Nephron (organoid): ENCODE data around the gene UGT3A1.

Experiments used
- H3K27ac Mint-ChIP-seq, 3 experiments: 2 replicates each; pipeline ENCODE4 v1.8.0; 2020; ENCODE audit warnings: mixed read lengths in 3 of 3, mild to moderate bottlenecking in 2 of 3, moderate library complexity in 1 of 3
- H3K27me3 Mint-ChIP-seq: 2 replicates; pipeline ENCODE4 v1.8.0; 2021; ENCODE audit warnings: low read depth, mild to moderate bottlenecking, moderate library complexity, mixed read lengths
- H3K36me3 Mint-ChIP-seq: 2 replicates; pipeline ENCODE4 v1.8.0; 2020; ENCODE audit warnings: low read depth, mixed read lengths
- H3K4me1 Mint-ChIP-seq: 2 replicates; pipeline ENCODE4 v1.8.0; 2020; ENCODE audit warnings: mixed read lengths
- H3K4me3 Mint-ChIP-seq, 3 experiments: 2 replicates each; pipeline ENCODE4 v1.8.0; 2020; ENCODE audit warnings: mild to moderate bottlenecking in 3 of 3, mixed read lengths in 3 of 3, moderate library complexity in 2 of 3
- H3K9me3 Mint-ChIP-seq: 2 replicates; pipeline ENCODE4 v1.8.0; 2020; ENCODE audit warnings: mixed read lengths
- TF ChIP-seq, protein P1 (sequence below), 3 experiments: fragments of 200-600 bp; sonication (generic); IDR thresholded peaks; one replicate each; pipeline ENCODE4 v1.5.0; 2021; ENCODE audit warnings: antibody characterized with exemption in 3 of 3; ENCODE audit not compliant: unreplicated experiment in 3 of 3

Gene UGT3A1

GRCh38 chr5:35974570-35974969 lies 16.6 kb downstream of the UGT3A1 start:
- Mint-ChIP-seq H3K36me3 (peaks cover 10% of the 10 kb centered on the region), H3K9me3 (peaks cover 20% of the 10 kb centered on the region), H3K4me3 (no peak overlapping the region)

GRCh38 chr5:35971878-35972210 lies 19.3 kb downstream of the UGT3A1 start:
- peaks cover 12% of the 10 kb centered on the region for H3K9me3 Mint-ChIP-seq
- peaks cover 3% of the 10 kb centered on the region for H3K27me3 Mint-ChIP-seq
- H3K4me3 Mint-ChIP-seq: no peak overlapping the region
- no peaks in the 10 kb centered on the region for H3K4me1 Mint-ChIP-seq
- TF ChIP-seq, protein P1, sequence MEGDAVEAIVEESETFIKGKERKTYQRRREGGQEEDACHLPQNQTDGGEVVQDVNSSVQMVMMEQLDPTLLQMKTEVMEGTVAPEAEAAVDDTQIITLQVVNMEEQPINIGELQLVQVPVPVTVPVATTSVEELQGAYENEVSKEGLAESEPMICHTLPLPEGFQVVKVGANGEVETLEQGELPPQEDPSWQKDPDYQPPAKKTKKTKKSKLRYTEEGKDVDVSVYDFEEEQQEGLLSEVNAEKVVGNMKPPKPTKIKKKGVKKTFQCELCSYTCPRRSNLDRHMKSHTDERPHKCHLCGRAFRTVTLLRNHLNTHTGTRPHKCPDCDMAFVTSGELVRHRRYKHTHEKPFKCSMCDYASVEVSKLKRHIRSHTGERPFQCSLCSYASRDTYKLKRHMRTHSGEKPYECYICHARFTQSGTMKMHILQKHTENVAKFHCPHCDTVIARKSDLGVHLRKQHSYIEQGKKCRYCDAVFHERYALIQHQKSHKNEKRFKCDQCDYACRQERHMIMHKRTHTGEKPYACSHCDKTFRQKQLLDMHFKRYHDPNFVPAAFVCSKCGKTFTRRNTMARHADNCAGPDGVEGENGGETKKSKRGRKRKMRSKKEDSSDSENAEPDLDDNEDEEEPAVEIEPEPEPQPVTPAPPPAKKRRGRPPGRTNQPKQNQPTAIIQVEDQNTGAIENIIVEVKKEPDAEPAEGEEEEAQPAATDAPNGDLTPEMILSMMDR (IDR thresholded peaks at IDR 0.05; ENCODE audit: unreplicated experiment in 3 of 3): no peak
- no peak overlapping the region for H3K27ac Mint-ChIP-seq
- peaks cover 3% of the 10 kb centered on the region for H3K36me3 Mint-ChIP-seq

More at GRCh38 chr5:35974570-35974969, 16.6 kb downstream of the UGT3A1 start:
- H3K27me3 Mint-ChIP-seq: peaks cover 3% of the 10 kb centered on the region
- no peaks in the 10 kb centered on the region for H3K4me1 Mint-ChIP-seq
- TF ChIP-seq, protein P1 (IDR thresholded peaks at IDR 0.05; ENCODE audit: unreplicated experiment in 3 of 3): no peak
- H3K27ac Mint-ChIP-seq: no peak overlapping the region

- Mint-ChIP-seq H3K36me3 (peaks cover 3% of the 10 kb centered on the region), H3K27me3 (no peaks in the 10 kb centered on the region), H3K4me1 (no peaks in the 10 kb centered on the region), H3K27ac (no peak overlapping the region), H3K4me3 (no peak overlapping the region), H3K9me3 (peaks cover 12% of the 10 kb centered on the region)
- TF ChIP-seq, protein P1 (IDR thresholded peaks at IDR 0.05; ENCODE audit: unreplicated experiment in 3 of 3): no peak
These were observed 19.9 kb downstream of the UGT3A1 start for GRCh38 chr5:35971186-35971877.

GRCh38 chr5:35963381-35963843 lies 27.8 kb downstream of the UGT3A1 start:
- H3K4me1 Mint-ChIP-seq: no peaks in the 10 kb centered on the region
- H3K9me3 Mint-ChIP-seq: peaks cover 19% of the 10 kb centered on the region
- no peak overlapping the region for H3K27ac Mint-ChIP-seq
- H3K27me3 Mint-ChIP-seq: no peaks in the 10 kb centered on the region
- TF ChIP-seq, protein P1 (IDR thresholded peaks at IDR 0.05; ENCODE audit: unreplicated experiment in 3 of 3): no peak
- H3K4me3 Mint-ChIP-seq: no peak overlapping the region
- H3K36me3 Mint-ChIP-seq: peaks cover 8% of the 10 kb centered on the region

GRCh38 chr5:35960328-35960727 lies 30.9 kb downstream of the UGT3A1 start:
- TF ChIP-seq, protein P1 (IDR thresholded peaks at IDR 0.05; ENCODE audit: unreplicated experiment in 3 of 3): no peak
- H3K9me3 Mint-ChIP-seq: peaks cover 19% of the 10 kb centered on the region
- H3K4me1 Mint-ChIP-seq: no peaks in the 10 kb centered on the region
- peaks cover 8% of the 10 kb centered on the region for H3K36me3 Mint-ChIP-seq
- H3K27ac Mint-ChIP-seq: no peak overlapping the region
- no peaks in the 10 kb centered on the region for H3K27me3 Mint-ChIP-seq
- no peak overlapping the region for H3K4me3 Mint-ChIP-seq

- Mint-ChIP-seq H3K27ac (no peak overlapping the region), H3K4me3 (no peak overlapping the region), H3K27me3 (peaks cover 4% of the 10 kb centered on the region), H3K36me3 (peaks cover 10% of the 10 kb centered on the region), H3K9me3 (peaks cover 6% of the 10 kb centered on the region), H3K4me1 (no peaks in the 10 kb centered on the region)
- TF ChIP-seq, protein P1 (IDR thresholded peaks at IDR 0.05; ENCODE audit: unreplicated experiment in 3 of 3): no peak
These were observed 34.8 kb downstream of the UGT3A1 start for GRCh38 chr5:35956429-35956828.
